Muscle of arm (tissue), 12 donors: ENCODE results near the gene BBS5. TPM values are rescaled to one million over a fixed set of nuclear protein-coding genes. Genes with fewer than 3 reads are reported as not detected.
"Not testable (repeated sequence)": the region's sequence is repeated elsewhere in the genome, so short reads cannot be mapped to it uniquely, and the experiment has no call there.

Experiments
- DNase-seq: peaks from one replicate; pipeline ENCODE4 v3.0.0-alpha.2; 2013
- polyA plus RNA-seq, 12 donors: library from polyadenylated mRNA; unstranded; fragments of 120-200 nt; gene quantifications; one replicate each; pipeline ENCODE4 v1.2.1, GENCODE V29; 2013; ENCODE audit not compliant: insufficient read length in 12 of 12

The BBS5 gene
- polyA plus RNA-seq, 12 donors, result 3.0 to 19.3 (median 4.7) TPM; not detected in 1

- no peak for DNase-seq
Measured at GRCh38 chr2:169485650-169486138, 6.4 kb downstream of the BBS5 start.

DNA sequence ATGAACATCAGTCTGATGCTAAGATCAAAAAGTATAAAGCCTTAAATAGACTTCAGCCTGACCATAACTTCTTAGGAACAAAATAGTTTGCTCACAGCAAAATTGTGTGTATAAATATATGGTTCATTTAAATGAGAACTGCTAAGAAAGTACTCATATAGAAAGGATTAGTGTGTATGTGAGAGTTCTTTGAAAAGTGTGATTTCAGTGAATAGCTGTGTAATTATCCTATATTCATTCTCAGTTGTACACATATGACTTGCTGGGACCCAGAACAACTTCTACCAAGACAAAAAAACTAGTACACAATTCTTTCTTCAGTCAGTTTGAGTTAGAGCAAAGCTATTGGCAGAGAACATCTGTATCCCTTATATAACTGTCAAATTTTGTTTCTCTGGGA, 7.2 kb downstream of the BBS5 start:
- no peak for DNase-seq

- no peak for DNase-seq
Measured at GRCh38 chr2:169490834-169491233, 11.5 kb downstream of the BBS5 start.

DNA sequence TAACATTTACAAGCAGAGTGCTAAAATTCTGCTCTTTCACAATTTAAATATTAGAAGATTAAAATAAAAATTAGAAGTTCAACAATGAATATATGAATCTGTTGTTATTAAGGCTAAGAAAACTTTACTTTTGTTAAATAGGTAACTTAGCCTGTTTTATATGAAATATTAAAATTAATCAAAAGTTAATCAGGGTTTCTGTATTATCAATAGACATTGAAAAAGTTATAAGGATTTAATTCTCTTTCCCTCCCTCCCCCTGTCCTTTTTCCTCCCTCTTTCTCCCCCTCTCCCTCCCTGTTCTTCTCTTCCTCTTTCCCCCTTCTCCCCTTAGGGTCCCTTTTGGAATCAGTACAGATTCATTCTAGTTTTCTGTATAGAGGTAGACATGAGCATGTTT, 12.1 kb downstream of the BBS5 start:
- no peak for DNase-seq

DNA sequence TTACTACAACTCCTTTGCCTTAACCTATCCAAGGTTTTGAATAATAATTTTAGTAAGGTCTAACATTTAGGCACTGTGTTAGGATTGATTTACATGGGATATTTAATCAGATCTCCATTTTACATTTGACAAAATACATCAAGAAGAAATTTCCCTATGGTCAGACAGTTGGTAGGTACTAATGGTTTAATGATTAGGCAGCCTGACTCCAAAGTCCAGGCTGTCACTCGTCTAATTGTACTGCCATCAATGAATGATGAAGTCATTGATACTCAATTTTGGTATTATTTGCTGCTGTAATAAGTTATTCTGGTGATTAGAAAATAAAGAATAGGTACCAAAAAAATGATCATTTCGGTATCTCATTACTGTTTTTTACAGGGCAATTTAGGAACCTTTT, 14.1 kb downstream of the BBS5 start:
- no peak for DNase-seq

DNA sequence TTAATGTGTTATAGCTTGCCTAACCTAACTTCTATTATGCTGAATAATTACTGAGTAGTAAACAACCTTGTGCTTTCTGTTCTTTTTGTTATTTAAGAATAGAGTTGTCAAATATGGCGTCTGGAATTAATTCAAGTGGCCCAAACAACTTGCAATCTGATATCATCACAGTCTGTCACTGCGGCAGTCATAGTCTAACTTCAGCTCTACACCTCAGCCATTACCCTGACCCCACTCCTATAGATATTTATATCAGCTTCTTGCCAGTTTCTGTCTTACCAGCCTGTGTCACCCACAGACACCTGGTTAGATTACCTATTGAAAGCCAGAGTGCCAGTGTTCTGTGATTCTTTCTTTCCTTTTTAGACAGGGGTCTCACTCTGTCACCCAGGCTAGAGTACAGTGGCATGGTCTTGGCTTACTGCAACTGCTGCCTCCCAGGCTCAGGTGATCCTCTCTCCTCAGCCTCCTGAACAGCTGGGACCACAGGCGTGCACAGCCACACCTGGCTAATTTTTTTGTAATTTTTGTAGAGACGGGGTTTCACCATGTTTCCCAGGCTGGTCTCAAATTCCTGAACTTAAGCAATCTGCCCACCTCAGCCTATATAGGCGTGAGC, 16.1 kb downstream of the BBS5 start:
- no peak for DNase-seq

GRCh38 chr2:169504651-169505050, 25.4 kb downstream of the BBS5 start:
- no peak for DNase-seq

DNA sequence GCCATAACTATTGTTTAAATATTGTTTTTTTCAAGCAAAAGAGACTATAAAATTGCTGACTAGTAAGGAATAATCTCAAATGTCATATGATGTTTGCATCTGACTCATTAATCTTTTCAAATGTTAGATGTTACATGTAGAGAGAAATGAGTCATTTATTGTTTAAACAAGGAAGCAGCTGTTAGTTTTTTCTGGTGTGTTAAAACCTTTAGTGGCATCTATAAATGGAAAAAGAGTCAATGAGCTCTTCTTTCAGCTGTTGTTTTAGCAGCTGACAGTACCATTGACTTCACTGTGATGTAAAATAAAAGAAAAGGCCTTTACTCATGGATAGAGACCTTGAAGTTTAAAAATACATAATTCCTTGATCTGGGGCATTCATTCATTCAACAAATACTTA, 28.4 kb downstream of the BBS5 start:
- no peak for DNase-seq

DNA sequence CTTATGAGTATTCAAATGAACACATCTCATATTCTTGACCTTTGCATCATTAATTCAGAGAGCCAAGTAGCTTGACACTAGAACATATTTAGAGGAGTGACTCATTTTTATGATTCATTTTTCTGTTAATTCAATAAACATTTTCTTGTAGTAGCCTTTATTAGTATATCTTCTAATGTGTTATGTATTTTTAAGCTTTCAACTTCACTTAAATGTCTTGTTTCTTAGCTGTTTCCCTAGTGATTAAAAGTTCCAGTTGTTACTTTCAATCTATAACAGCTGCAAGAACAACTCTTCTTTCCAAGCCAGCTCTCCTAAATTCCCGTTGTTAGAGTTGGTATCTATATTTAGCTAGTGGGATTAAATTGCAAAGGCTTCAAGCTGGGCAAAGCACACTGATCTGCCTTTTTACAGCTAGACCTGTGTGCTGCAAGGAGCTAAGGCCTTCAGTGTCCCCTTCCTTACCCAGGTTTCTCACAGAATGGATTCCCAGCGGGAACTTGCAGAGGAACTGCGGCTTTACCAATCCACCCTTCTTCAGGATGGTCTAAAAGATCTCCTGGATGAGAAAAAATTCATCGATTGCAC, 30.1 kb downstream of the BBS5 start, which contains the start of gene KLHL41:
Gene KLHL41 (plus strand): TSS at position 405 of the 588 bp plus-strand sequence. CDS start 77 bp downstream, at position 482.
- peak; percentile 61 for DNase-seq

DNA sequence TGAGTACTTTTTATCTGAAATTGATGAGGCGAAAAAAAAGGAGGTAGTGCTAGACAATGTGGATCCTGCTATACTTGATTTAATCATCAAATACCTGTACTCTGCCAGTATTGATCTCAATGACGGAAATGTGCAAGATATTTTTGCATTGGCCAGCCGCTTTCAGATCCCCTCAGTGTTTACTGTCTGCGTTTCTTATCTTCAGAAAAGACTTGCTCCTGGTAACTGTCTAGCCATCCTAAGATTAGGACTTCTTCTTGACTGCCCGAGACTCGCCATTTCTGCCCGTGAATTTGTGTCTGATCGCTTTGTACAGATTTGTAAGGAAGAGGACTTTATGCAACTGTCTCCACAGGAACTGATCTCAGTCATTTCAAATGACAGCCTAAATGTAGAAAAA, 30.7 kb downstream of the BBS5 start:
- no peak for DNase-seq

GRCh38 chr2:169510496-169510895, 31.2 kb downstream of the BBS5 start:
- no peak for DNase-seq

GRCh38 chr2:169511818-169512217, 32.5 kb downstream of the BBS5 start:
- DNase-seq, result no peak

- DNase-seq, result no peak
Measured at GRCh38 chr2:169512525-169512924, 33.2 kb downstream of the BBS5 start.

DNA sequence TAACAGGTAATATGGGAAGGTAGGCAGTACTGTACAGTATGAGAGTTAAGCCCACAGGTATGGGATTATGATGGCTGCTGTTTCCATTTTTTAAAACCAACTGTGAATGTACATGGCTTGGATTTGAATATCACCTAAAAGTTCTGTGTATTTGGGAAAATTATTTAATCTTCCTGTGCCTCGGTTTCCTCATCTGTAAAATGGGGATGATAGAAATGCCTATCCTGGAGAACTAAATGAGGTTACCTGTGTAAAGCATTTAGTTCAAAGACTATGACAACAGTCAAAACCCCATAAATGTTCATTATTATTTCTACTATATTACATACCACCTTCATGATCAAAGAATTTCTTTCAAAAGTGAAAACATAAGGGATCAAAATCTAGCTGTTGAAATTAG, 33.8 kb downstream of the BBS5 start:
- DNase-seq, result no peak

DNA sequence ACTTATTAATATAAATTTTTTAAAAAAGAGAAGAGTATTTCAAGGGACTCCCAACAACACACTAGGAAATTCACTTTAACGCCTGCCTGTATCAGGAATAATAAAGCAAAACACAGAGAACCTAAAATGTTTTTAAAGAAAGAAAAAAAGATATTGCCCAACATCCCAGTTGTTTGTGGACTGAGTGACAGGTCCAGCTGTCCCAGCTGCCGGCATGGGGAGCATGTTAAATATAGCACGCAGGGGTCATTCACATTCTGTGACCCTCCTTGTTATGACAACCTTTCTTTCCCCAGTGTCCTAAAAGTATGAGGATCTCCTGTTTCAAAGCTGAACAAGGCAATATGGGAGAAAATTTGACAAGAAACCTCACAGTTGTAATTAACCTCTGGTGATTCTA, 34.6 kb downstream of the BBS5 start:
- peak; percentile 25 for DNase-seq

GRCh38 chr2:169514758-169515157, 35.5 kb downstream of the BBS5 start:
- DNase-seq, result not testable (repeated sequence)

DNA sequence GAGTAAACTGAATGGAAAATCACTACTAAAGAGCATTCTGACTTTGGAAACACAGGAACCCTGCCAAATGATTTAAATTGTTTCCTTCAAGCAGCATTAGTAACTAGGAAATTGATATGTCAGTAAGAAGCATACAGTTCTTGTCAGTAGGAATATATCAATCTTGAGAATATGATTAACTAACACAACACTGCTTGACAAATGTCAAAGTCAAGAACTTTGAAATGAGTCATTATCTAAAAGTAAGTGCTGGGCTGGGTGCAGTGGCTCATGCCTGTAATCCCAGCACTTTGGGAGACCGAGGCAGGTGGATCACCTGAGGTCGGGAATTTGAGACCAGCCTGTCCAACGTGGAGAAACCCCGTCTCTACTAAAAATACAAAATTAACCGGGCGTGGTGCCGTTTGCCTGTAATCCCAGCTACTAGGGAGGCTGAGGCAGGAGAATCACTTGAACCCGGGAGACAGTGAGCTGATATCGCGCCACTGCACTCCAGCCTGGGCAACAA, 37.2 kb downstream of the BBS5 start:
- DNase-seq, result not testable (repeated sequence)

DNA sequence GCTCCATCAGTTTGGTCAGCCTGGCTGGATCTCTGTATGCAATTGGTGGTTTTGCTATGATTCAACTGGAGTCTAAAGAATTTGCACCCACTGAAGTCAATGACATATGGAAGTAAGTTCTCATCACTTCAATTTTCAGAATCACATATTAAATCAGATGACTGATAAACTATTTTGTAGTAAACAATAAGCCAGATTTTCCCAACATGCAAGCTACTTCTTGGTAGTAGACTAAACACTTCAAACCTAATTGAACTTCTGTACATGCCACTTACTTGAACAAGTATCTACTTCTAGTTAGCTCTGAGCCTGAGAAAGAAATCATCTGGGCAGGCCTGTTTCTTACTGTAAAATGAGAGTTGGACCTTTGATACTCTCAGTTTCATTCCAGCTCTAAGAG, 41.6 kb downstream of the BBS5 start:
- no peak for DNase-seq

DNA sequence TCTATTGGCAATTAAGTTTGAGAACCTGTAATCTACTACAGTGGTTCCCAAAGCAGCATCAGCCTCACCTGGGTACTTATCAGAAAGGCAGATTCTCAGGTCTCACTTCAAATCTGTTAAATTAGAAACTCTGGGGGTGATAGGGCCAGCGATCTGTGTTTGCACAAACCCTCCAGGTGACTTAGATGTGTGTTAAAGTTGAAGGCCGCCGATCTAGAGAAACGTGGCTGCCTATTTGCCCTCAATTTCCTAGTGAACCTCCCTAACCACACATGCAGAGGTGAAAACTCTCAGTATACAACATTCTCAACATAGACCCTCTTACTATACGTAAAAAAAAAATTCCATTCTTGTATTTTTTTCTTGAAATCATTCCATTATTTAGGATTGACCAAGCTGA, 44.4 kb downstream of the BBS5 start:
- DNase-seq, result no peak

DNA sequence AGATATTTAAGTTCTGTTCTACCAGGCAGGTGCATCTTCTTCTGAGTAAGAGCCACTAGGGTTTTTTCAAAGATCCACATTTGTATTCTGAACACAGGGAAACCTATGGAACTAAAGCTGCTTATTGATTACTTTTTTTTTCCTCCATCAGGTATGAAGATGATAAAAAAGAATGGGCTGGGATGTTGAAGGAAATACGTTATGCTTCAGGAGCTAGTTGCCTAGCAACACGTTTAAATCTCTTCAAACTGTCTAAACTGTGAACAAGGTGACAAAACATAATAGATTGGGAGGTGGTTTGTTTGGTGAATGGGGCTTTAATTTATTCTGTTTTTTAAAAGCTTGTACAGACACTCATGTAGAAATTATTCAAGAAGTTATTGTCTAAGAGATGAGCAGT, 46.1 kb downstream of the BBS5 start:
- DNase-seq, result no peak

DNA sequence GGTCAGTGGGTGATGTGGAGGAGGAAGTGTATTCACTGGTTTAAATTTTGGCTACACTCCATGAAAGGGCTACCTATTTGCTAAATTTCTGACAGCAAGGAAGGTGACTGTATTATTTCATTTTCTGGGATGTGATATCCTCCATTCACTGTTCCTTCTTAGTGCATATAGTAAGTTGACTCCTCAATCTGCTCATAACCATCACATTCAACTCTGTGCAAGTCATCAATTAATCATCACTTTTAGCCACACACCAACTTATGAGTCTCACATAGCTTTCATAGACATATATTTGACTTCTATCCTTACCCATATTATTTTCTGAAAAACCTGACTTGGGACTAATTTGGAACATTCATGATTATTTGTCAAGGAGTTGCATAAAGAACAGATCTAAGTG, 47.2 kb downstream of the BBS5 start:
- no peak for DNase-seq

DNA sequence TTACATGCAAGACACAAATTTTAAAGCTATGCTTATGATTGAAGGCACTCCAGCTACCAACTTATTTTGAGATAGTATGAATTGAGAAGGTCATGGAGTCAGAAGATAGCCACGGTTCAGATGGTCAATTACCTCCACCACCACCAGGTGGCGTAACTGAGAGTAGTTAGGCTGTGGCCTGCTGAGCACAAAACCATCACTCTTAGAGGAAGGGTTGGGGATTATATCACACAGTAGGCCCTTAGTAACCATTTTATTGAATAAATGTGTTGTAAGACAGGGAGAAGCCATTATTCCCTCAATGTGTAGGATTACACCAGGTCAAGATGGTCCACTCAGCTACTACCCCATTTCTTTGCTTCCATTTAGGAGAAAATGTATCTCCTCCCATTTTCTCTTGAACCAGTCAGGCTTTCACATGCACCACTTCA, 49.0 kb downstream of the BBS5 start:
- peak; percentile 50 for DNase-seq

DNA sequence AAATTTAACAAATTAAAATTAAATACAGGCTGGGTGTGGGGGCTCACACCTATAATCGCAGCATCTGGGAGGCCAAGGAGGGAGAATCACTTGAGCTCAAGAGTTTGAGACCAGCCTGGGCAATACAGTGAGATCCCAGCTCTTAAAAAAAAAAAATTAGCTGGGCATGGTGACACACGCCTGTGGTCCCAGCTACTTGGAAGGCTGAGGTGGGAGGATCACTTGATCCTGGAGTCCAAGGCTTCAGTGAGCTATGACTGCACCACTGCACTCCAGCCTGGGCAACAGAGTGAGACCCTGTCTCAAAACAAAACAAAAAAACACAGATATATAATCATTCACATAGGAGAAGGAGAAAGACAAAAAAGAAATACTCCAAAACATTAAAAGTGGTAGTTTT, 60.2 kb downstream of the BBS5 start:
- DNase-seq, result not testable (repeated sequence)

DNA sequence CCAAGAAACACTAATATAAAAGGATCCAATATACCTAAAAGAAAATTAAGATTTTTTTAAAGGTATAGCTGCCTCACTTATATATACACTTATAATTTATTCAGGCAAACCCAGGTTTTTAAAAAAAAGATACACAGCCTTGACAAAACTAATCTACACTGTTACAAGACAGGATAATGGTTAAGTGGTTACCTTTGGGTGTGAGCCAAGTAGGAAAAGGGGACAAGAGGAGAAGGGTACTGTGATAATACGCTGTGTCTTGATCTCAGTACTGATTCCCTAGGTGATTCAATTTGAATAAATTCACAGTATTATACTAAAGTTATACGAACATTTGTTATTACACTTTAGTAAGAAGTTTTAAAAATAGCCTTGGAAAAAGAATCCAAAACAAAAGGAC, 60.9 kb downstream of the BBS5 start:
- no peak for DNase-seq
